Endodermal cell (in vitro differentiated cells): ENCODE results near the gene MYL4. TPM values are rescaled to one million over a fixed set of nuclear protein-coding genes. Genes with fewer than 3 reads are reported as not detected.

ENCODE experiments used
- DNase-seq: peaks from one replicate; pipeline ENCODE4 v3.0.0-alpha.2; 2017
- H3K27ac ChIP-seq: 2 replicates; pipeline ENCODE4 v1.5.1; 2013; ENCODE audit warnings: mild to moderate bottlenecking, low read depth, low read length, moderate library complexity
- H3K27me3 ChIP-seq: 2 replicates; pipeline ENCODE4 v1.6.1; 2013; ENCODE audit warnings: mild to moderate bottlenecking, low read length, moderate library complexity; ENCODE audit not compliant: insufficient read depth, control insufficient read depth, poor library complexity, severe bottlenecking
- H3K36me3 ChIP-seq: 2 replicates; pipeline ENCODE4 v1.7.0; 2013; ENCODE audit warnings: mild to moderate bottlenecking, low read length, moderate library complexity; ENCODE audit not compliant: control insufficient read depth, insufficient read depth
- H3K4me1 ChIP-seq: one replicate; pipeline ENCODE4 v1.7.0; 2013; ENCODE audit warnings: low read length; ENCODE audit not compliant: control insufficient read depth, insufficient read depth
- H3K4me3 ChIP-seq: 2 replicates; pipeline ENCODE4 v1.5.1; 2013; ENCODE audit warnings: mild to moderate bottlenecking, low read length, moderate library complexity
- H3K9ac ChIP-seq: 2 replicates; pipeline ENCODE4 v1.6.1; 2013; ENCODE audit warnings: mild to moderate bottlenecking, low read length, moderate library complexity; ENCODE audit not compliant: poor library complexity, severe bottlenecking; ENCODE audit errors: extremely low read depth
- H3K9me3 ChIP-seq: 2 replicates; pipeline ENCODE4 v1.6.1; 2013; ENCODE audit warnings: mild to moderate bottlenecking, low read length, moderate library complexity; ENCODE audit not compliant: control insufficient read depth
- H3K27ac Mint-ChIP-seq: 2 replicates; pipeline ENCODE4 v1.8.0; 2020; ENCODE audit warnings: mixed read lengths
- H3K27me3 Mint-ChIP-seq: 2 replicates; pipeline ENCODE4 v1.8.0; 2021; ENCODE audit warnings: mild to moderate bottlenecking, mixed read lengths; ENCODE audit not compliant: insufficient read depth
- H3K36me3 Mint-ChIP-seq: 2 replicates; pipeline ENCODE4 v1.8.0; 2020; ENCODE audit warnings: low read depth, mixed read lengths
- H3K4me1 Mint-ChIP-seq: 2 replicates; pipeline ENCODE4 v1.8.0; 2020; ENCODE audit warnings: mixed read lengths
- H3K4me3 Mint-ChIP-seq: 2 replicates; pipeline ENCODE4 v1.8.0; 2020; ENCODE audit warnings: mild to moderate bottlenecking, moderate library complexity, mixed read lengths
- H3K9me3 Mint-ChIP-seq: 2 replicates; pipeline ENCODE4 v1.8.0; 2020; ENCODE audit warnings: mild to moderate bottlenecking, mixed read lengths
- WGBS, 2 experiments: methylation state at CpG; one replicate each; pipeline versions ENCODE4 v1.1.5 to v1.1.7; 2013; ENCODE audit warnings: missing lambda C conversion rate in 2 of 2, mixed read lengths in 1 of 2; ENCODE audit not compliant: insufficient coverage in 1 of 2, insufficient read length in 1 of 2; 5-methylcytosine and 5-hydroxymethylcytosine counted together
- total RNA-seq, 2 donors: library from RNA; stranded (reverse); fragmentation: NEBNext Ultra II Directional in 1 of 2; extraction: Animal tissue kit (Norgen Biotek cat#: 25700) in 1 of 2; gene quantifications; 2 replicates in 1 of 2; 3 replicates in 1 of 2; pipeline ENCODE4 v1.2.1, GENCODE V29; 2021
- TF ChIP-seq, protein P1 (sequence below): fragments of 200-600 bp; sonication (generic); conservative IDR thresholded peaks from 2 replicates; pipeline ENCODE4 v1.5.0; 2021; ENCODE audit warnings: antibody characterized with exemption, mild to moderate bottlenecking

MYL4 gene
- total RNA-seq, 2 donors from 2014 or later: 15.5 to 20.0 TPM

DNA sequence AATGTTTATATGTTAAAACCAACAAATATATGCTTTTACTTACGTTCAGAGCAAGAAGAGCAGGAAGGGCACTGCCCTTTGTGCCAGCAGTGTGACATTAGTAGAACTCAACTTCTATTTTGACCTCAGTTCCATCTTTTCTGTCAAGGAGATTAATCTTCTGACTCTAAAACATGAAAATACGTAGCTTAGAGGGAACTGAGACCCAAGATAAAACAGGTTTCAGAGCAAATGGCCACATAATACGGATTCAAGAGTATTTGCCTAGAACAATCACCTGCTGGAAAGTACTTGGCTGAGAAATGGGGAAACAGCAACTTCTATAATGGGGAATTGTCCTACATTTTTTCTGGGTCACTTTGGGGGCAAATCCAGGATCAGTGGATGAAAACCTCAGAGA, 22.2 kb downstream of the MYL4 start:
- Histone ChIP-seq H3K9me3 (no peaks in the 10 kb centered on the region), H3K27ac (no peak overlapping the region), H3K4me3 (no peak overlapping the region), H3K9ac (no peak overlapping the region), H3K36me3 (no peaks in the 10 kb centered on the region), H3K27me3 (no peaks in the 10 kb centered on the region), H3K4me1 (no peaks in the 10 kb centered on the region)
- Mint-ChIP-seq H3K36me3 (no peaks in the 10 kb centered on the region), H3K4me3 (no peak overlapping the region), H3K27me3 (peaks cover 20% of the 10 kb centered on the region), H3K9me3 (no peaks in the 10 kb centered on the region), H3K27ac (no peak overlapping the region), H3K4me1 (peaks cover 9% of the 10 kb centered on the region)
- TF ChIP-seq, protein P1, sequence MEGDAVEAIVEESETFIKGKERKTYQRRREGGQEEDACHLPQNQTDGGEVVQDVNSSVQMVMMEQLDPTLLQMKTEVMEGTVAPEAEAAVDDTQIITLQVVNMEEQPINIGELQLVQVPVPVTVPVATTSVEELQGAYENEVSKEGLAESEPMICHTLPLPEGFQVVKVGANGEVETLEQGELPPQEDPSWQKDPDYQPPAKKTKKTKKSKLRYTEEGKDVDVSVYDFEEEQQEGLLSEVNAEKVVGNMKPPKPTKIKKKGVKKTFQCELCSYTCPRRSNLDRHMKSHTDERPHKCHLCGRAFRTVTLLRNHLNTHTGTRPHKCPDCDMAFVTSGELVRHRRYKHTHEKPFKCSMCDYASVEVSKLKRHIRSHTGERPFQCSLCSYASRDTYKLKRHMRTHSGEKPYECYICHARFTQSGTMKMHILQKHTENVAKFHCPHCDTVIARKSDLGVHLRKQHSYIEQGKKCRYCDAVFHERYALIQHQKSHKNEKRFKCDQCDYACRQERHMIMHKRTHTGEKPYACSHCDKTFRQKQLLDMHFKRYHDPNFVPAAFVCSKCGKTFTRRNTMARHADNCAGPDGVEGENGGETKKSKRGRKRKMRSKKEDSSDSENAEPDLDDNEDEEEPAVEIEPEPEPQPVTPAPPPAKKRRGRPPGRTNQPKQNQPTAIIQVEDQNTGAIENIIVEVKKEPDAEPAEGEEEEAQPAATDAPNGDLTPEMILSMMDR: no peak
- 94 to 100% methylated on average over 2 to 3 of the region's 3 CpGs for WGBS, 2 experiments
- no peak for DNase-seq

DNA sequence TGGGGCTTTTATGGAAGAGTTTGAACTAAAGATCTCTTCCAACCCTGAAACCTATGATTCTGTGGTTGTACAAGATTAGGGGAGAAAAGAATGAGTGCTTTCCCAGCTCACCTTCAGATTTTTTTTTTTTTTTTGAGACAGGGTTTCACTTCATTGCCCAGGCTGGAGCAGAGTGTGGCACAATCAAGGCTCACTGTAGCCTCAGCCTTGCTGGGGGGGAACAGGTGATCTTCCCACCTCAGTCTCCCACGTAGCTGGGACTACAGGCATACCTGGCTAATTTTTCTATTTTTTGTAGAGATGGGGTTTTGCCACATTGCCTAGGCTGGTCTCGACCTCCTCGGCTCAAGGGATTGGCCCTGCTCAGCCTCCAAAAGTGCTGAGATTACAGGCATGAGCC, 22.7 kb downstream of the MYL4 start:
- H3K27me3 ChIP-seq: no peaks in the 10 kb centered on the region
- no peaks in the 10 kb centered on the region for H3K4me1 ChIP-seq
- Mint-ChIP-seq H3K4me1 (peaks cover 9% of the 10 kb centered on the region), H3K27ac (no peak overlapping the region), H3K36me3 (no peaks in the 10 kb centered on the region), H3K9me3 (no peaks in the 10 kb centered on the region), H3K27me3 (peaks cover 19% of the 10 kb centered on the region), H3K4me3 (no peak overlapping the region)
- H3K9me3 ChIP-seq: no peaks in the 10 kb centered on the region
- TF ChIP-seq, protein P1: no peak
- H3K9ac ChIP-seq: no peak overlapping the region
- H3K4me3 ChIP-seq: no peak overlapping the region
- 81 to 97% methylated on average over 3 of the region's 3 CpGs for WGBS, 2 experiments
- H3K27ac ChIP-seq: no peak overlapping the region
- H3K36me3 ChIP-seq: no peaks in the 10 kb centered on the region
- no peak for DNase-seq

DNA sequence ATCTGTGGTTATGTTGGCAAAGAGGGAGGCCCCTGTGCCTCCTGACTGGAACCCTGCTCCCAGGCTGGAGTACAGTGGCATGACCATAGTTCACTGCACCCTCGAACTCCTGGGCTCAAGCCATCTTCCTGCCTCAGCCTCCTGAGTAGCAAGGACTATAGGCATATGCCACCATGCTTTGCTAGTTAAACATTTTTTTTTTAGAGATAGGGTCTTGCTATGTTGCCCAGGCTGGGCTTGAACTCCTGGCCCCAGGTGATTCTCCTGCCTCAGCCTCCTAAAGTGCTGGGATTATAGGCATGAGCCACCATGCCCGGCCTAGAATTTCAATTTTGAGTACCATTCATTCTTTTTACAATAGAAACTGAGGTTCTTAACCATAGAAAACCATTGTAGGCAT, 23.3 kb downstream of the MYL4 start:
- Histone ChIP-seq H3K27ac (no peak overlapping the region), H3K27me3 (no peaks in the 10 kb centered on the region), H3K36me3 (no peaks in the 10 kb centered on the region), H3K9me3 (no peaks in the 10 kb centered on the region), H3K4me1 (no peaks in the 10 kb centered on the region), H3K9ac (no peak overlapping the region), H3K4me3 (no peak overlapping the region)
- DNase-seq: no peak
- Mint-ChIP-seq H3K27me3 (peaks cover 17% of the 10 kb centered on the region), H3K9me3 (no peaks in the 10 kb centered on the region), H3K36me3 (no peaks in the 10 kb centered on the region), H3K4me1 (peaks cover 9% of the 10 kb centered on the region), H3K4me3 (no peak overlapping the region), H3K27ac (no peak overlapping the region)
- 88% methylated on average over 1 to 2 of the region's 2 CpGs for WGBS, 2 experiments
- TF ChIP-seq, protein P1: no peak
